Endodermal cell (in vitro differentiated cells): ENCODE results near the gene BEAN1. TPM values are rescaled to one million over a fixed set of nuclear protein-coding genes. Genes with fewer than 3 reads are reported as not detected.
"Not testable (repeated sequence)": the region's sequence is repeated elsewhere in the genome, so short reads cannot be mapped to it uniquely, and the experiment has no call there.

Experiments used
- DNase-seq: peaks from one replicate; pipeline ENCODE4 v3.0.0-alpha.2; 2017
- H3K27ac ChIP-seq: 2 replicates; pipeline ENCODE4 v1.5.1; 2013; ENCODE audit warnings: mild to moderate bottlenecking, low read depth, low read length, moderate library complexity
- H3K27me3 ChIP-seq: 2 replicates; pipeline ENCODE4 v1.6.1; 2013; ENCODE audit warnings: mild to moderate bottlenecking, low read length, moderate library complexity; ENCODE audit not compliant: insufficient read depth, control insufficient read depth, poor library complexity, severe bottlenecking
- H3K36me3 ChIP-seq: 2 replicates; pipeline ENCODE4 v1.7.0; 2013; ENCODE audit warnings: mild to moderate bottlenecking, low read length, moderate library complexity; ENCODE audit not compliant: control insufficient read depth, insufficient read depth
- H3K4me1 ChIP-seq: one replicate; pipeline ENCODE4 v1.7.0; 2013; ENCODE audit warnings: low read length; ENCODE audit not compliant: control insufficient read depth, insufficient read depth
- H3K4me3 ChIP-seq: 2 replicates; pipeline ENCODE4 v1.5.1; 2013; ENCODE audit warnings: mild to moderate bottlenecking, low read length, moderate library complexity
- H3K9ac ChIP-seq: 2 replicates; pipeline ENCODE4 v1.6.1; 2013; ENCODE audit warnings: mild to moderate bottlenecking, low read length, moderate library complexity; ENCODE audit not compliant: poor library complexity, severe bottlenecking; ENCODE audit errors: extremely low read depth
- H3K9me3 ChIP-seq: 2 replicates; pipeline ENCODE4 v1.6.1; 2013; ENCODE audit warnings: mild to moderate bottlenecking, low read length, moderate library complexity; ENCODE audit not compliant: control insufficient read depth
- H3K27ac Mint-ChIP-seq: 2 replicates; pipeline ENCODE4 v1.8.0; 2020; ENCODE audit warnings: mixed read lengths
- H3K27me3 Mint-ChIP-seq: 2 replicates; pipeline ENCODE4 v1.8.0; 2021; ENCODE audit warnings: mild to moderate bottlenecking, mixed read lengths; ENCODE audit not compliant: insufficient read depth
- H3K36me3 Mint-ChIP-seq: 2 replicates; pipeline ENCODE4 v1.8.0; 2020; ENCODE audit warnings: low read depth, mixed read lengths
- H3K4me1 Mint-ChIP-seq: 2 replicates; pipeline ENCODE4 v1.8.0; 2020; ENCODE audit warnings: mixed read lengths
- H3K4me3 Mint-ChIP-seq: 2 replicates; pipeline ENCODE4 v1.8.0; 2020; ENCODE audit warnings: mild to moderate bottlenecking, moderate library complexity, mixed read lengths
- H3K9me3 Mint-ChIP-seq: 2 replicates; pipeline ENCODE4 v1.8.0; 2020; ENCODE audit warnings: mild to moderate bottlenecking, mixed read lengths
- WGBS, 2 experiments: methylation state at CpG; one replicate each; pipeline versions ENCODE4 v1.1.5 to v1.1.7; 2013; ENCODE audit warnings: missing lambda C conversion rate in 2 of 2, mixed read lengths in 1 of 2; ENCODE audit not compliant: insufficient coverage in 1 of 2, insufficient read length in 1 of 2; 5-methylcytosine and 5-hydroxymethylcytosine counted together
- total RNA-seq, 2 donors: library from RNA; stranded (reverse); fragmentation: NEBNext Ultra II Directional in 1 of 2; extraction: Animal tissue kit (Norgen Biotek cat#: 25700) in 1 of 2; gene quantifications; 2 replicates in 1 of 2; 3 replicates in 1 of 2; pipeline ENCODE4 v1.2.1, GENCODE V29; 2021
- TF ChIP-seq, protein P1 (sequence below): fragments of 200-600 bp; sonication (generic); conservative IDR thresholded peaks from 2 replicates; pipeline ENCODE4 v1.5.0; 2021; ENCODE audit warnings: antibody characterized with exemption, mild to moderate bottlenecking

BEAN1 gene
- total RNA-seq, 2 donors from 2014 or later, result 0.18 TPM; not detected in 1

DNA sequence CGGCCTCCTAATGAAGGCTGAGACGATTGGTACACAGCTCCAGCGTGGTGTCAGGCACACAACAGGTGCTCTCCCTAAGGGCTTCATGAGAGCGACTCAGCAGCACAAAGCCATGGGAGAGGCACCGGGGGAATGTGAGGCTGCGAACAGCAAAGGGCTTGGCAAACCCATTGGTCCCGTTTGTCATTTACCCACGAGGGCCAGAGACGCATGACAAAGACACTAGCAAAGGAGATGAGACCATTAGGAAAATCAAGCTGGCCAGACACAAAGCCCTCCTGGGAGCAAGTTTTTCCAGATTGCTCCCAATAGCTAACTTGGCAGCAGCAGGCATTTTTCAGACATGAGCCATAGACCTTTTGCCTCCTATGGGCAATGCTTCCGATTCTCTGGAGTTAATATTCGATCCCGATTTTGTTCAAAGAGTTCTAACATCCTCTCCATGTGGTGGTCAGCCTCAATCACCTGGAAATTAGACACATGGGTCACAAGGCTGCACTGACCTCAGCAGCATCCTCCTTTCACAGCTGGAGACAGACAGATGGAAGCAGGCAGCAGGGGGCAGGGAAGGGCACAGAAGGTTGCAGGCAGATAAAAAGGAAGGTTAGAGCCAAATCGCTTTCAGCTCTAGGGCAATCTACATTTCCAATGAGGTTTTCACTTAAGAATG lies 84.6 kb downstream of the BEAN1 start:
- Histone ChIP-seq H3K9me3 (no peaks in the 10 kb centered on the region), H3K4me1 (no peaks in the 10 kb centered on the region), H3K27me3 (no peaks in the 10 kb centered on the region), H3K36me3 (no peaks in the 10 kb centered on the region), H3K27ac (no peak overlapping the region), H3K4me3 (no peak overlapping the region), H3K9ac (no peak overlapping the region)
- H3K4me1 Mint-ChIP-seq, result peaks cover 14% of the 10 kb centered on the region
- H3K36me3 Mint-ChIP-seq, result peaks cover 16% of the 10 kb centered on the region
- H3K9me3 Mint-ChIP-seq, result peaks cover 8% of the 10 kb centered on the region
- peak; percentile 85 for DNase-seq
- peak overlapping the region; percentile 67 for H3K27ac Mint-ChIP-seq
- no peak overlapping the region for H3K4me3 Mint-ChIP-seq
- TF ChIP-seq, protein P1, sequence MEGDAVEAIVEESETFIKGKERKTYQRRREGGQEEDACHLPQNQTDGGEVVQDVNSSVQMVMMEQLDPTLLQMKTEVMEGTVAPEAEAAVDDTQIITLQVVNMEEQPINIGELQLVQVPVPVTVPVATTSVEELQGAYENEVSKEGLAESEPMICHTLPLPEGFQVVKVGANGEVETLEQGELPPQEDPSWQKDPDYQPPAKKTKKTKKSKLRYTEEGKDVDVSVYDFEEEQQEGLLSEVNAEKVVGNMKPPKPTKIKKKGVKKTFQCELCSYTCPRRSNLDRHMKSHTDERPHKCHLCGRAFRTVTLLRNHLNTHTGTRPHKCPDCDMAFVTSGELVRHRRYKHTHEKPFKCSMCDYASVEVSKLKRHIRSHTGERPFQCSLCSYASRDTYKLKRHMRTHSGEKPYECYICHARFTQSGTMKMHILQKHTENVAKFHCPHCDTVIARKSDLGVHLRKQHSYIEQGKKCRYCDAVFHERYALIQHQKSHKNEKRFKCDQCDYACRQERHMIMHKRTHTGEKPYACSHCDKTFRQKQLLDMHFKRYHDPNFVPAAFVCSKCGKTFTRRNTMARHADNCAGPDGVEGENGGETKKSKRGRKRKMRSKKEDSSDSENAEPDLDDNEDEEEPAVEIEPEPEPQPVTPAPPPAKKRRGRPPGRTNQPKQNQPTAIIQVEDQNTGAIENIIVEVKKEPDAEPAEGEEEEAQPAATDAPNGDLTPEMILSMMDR, result peak; percentile 43
- WGBS, 2 experiments, result 54 to 72% methylated on average over 13 of the region's 13 CpGs
- no peaks in the 10 kb centered on the region for H3K27me3 Mint-ChIP-seq

DNA sequence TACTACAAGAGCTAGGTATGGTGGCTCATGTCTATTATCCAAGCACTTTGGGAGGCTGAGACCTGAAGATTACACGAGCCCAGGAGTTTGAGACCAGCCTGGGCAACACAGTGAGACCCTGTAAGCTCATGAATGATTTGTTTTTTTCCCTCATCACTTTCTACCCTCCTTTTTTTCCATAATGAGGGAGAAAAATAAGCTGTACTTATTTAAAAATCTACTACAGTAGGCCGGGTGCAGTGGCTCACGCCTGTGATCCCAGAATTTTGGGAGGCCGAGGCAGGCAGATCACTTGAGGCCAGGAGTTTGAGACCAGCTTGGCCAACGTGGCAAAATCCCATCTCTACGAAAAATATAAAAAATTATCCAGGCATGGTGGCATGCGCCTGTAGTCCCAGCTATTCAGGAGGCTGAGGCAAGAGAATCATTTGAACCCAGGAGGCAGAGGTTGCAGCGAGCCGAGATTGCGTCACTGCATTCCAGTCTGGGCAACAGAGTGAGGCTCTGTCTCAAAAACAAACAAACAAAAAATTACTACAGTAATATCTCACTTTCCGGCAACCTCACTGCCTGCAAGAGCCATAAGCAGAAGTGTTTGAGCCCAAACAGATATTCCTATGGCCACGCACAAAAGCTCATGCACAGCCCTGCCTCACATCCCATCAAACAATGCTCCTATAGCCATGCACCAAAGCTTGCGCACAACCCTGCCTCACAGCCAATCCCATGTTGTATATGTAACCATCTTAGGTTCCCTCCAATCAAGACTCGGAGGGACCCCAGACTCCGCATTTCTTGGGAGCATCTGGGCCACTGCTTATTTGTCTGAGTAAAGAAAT lies 85.4 kb downstream of the BEAN1 start:
- no peak overlapping the region for H3K27ac Mint-ChIP-seq
- H3K4me1 ChIP-seq, result no peaks in the 10 kb centered on the region
- TF ChIP-seq, protein P1, result no peak
- no peak overlapping the region for H3K4me3 ChIP-seq
- H3K36me3 Mint-ChIP-seq, result peaks cover 16% of the 10 kb centered on the region
- H3K27me3 ChIP-seq, result no peaks in the 10 kb centered on the region
- peak overlapping the region; percentile 5 for H3K9ac ChIP-seq
- no peaks in the 10 kb centered on the region for H3K9me3 ChIP-seq
- H3K4me3 Mint-ChIP-seq, result no peak overlapping the region
- H3K4me1 Mint-ChIP-seq, result peaks cover 22% of the 10 kb centered on the region
- H3K27me3 Mint-ChIP-seq, result no peaks in the 10 kb centered on the region
- no peaks in the 10 kb centered on the region for H3K36me3 ChIP-seq
- H3K27ac ChIP-seq, result no peak overlapping the region
- DNase-seq, result no peak
- 93 to 95% methylated on average over 9 to 15 of the region's 15 CpGs for WGBS, 2 experiments
- peaks cover 8% of the 10 kb centered on the region for H3K9me3 Mint-ChIP-seq

GRCh38 chr16:66513111-66513723 lies 86.1 kb downstream of the BEAN1 start:
- TF ChIP-seq, protein P1, result no peak
- no peaks in the 10 kb centered on the region for H3K27me3 Mint-ChIP-seq
- WGBS, 2 experiments, result 82 to 93% methylated on average over 5 to 8 of the region's 8 CpGs
- H3K4me1 Mint-ChIP-seq, result peaks cover 23% of the 10 kb centered on the region
- Histone ChIP-seq H3K4me3 (no peak overlapping the region), H3K9ac (peak overlapping the region; percentile 7), H3K9me3 (no peaks in the 10 kb centered on the region), H3K36me3 (no peaks in the 10 kb centered on the region), H3K27ac (no peak overlapping the region), H3K4me1 (no peaks in the 10 kb centered on the region), H3K27me3 (no peaks in the 10 kb centered on the region)
- peak; percentile 58 for DNase-seq
- H3K9me3 Mint-ChIP-seq, result peaks cover 8% of the 10 kb centered on the region
- H3K36me3 Mint-ChIP-seq, result peaks cover 16% of the 10 kb centered on the region
- no peak overlapping the region for H3K27ac Mint-ChIP-seq
- no peak overlapping the region for H3K4me3 Mint-ChIP-seq

GRCh38 chr16:66514391-66514790 lies 87.3 kb downstream of the BEAN1 start:
- not testable (repeated sequence) for DNase-seq, H3K9me3 ChIP-seq, H3K27me3 ChIP-seq, H3K4me3 Mint-ChIP-seq, H3K27ac Mint-ChIP-seq, H3K9ac ChIP-seq, H3K9me3 Mint-ChIP-seq, H3K27me3 Mint-ChIP-seq, H3K4me3 ChIP-seq, H3K36me3 ChIP-seq, H3K4me1 ChIP-seq, H3K27ac ChIP-seq
- 97 to 100% methylated on average over 2 to 12 of the region's 17 CpGs for WGBS, 2 experiments
- H3K4me1 Mint-ChIP-seq, result peaks cover 23% of the 10 kb centered on the region
- peaks cover 17% of the 10 kb centered on the region for H3K36me3 Mint-ChIP-seq
